ENCODE measurements around the gene LBH. TPM values are rescaled to one million over a fixed set of nuclear protein-coding genes. Genes with fewer than 3 reads are reported as not detected.

Gene LBH
- total RNA-seq, 1 experiment from 2014 or later, result 1.1 TPM

GRCh38 chr2:30257266-30258214 is 26.2 kb downstream of the LBH start:
- TF ChIP-seq CTCF (IDR thresholded peaks at IDR 0.05; ENCODE audit: unreplicated experiment), result no peak
- intact Hi-C loops (cut with micrococcal nuclease), result no loop called here
- ChIA-PET CTCF (no interaction called here), POLR2A (no interaction called here)
- BruUV-seq (replicated peaks), result no TSS peak
- H3K9me3 Mint-ChIP-seq (ENCODE audit: unreplicated experiment), result no peaks in the 10 kb centered on the region
- H3K4me3 Mint-ChIP-seq (ENCODE audit: unreplicated experiment), result no peak overlapping the region
- no peak overlapping the region for H3K27ac Mint-ChIP-seq (ENCODE audit: low read depth, unreplicated experiment)
- no peaks in the 10 kb centered on the region for H3K27me3 Mint-ChIP-seq (ENCODE audit: insufficient read depth, unreplicated experiment)
- peaks cover 12% of the 10 kb centered on the region for H3K36me3 Mint-ChIP-seq (ENCODE audit: insufficient read depth, unreplicated experiment)
- no peak for DNase-seq (ENCODE audit: unreplicated experiment)
- H3K4me1 Mint-ChIP-seq (ENCODE audit: insufficient read depth, unreplicated experiment), result peaks cover 12% of the 10 kb centered on the region

GRCh38 chr2:30259071-30259470 is 27.7 kb downstream of the LBH start:
- no peak overlapping the region for H3K4me3 Mint-ChIP-seq (ENCODE audit: unreplicated experiment)

GRCh38 chr2:30259827-30260679 is 28.7 kb downstream of the LBH start:
- no TSS peak for BruUV-seq (replicated peaks)
- ChIA-PET CTCF (interaction anchor here (0.6 to 0.7 kb wide), 3 partner anchors 9 to 1506 kb away, joined by 3 to 4 read pairs (median 3); no protein-coding TSS in a partner anchor), POLR2A (no interaction called here)
- DNase-seq (ENCODE audit: unreplicated experiment), result no peak
- Mint-ChIP-seq H3K4me3 (ENCODE audit: unreplicated experiment) (no peak overlapping the region), H3K9me3 (ENCODE audit: unreplicated experiment) (no peaks in the 10 kb centered on the region), H3K4me1 (ENCODE audit: insufficient read depth, unreplicated experiment) (no peaks in the 10 kb centered on the region), H3K27ac (ENCODE audit: low read depth, unreplicated experiment) (no peak overlapping the region), H3K36me3 (ENCODE audit: insufficient read depth, unreplicated experiment) (peaks cover 7% of the 10 kb centered on the region), H3K27me3 (ENCODE audit: insufficient read depth, unreplicated experiment) (no peaks in the 10 kb centered on the region)
- intact Hi-C loops (cut with micrococcal nuclease), result no loop called here
- TF ChIP-seq CTCF (IDR thresholded peaks at IDR 0.05; ENCODE audit: unreplicated experiment), result no peak

More at GRCh38 chr2:30259071-30259470, 27.7 kb downstream of the LBH start:
- no peaks in the 10 kb centered on the region for H3K9me3 Mint-ChIP-seq (ENCODE audit: unreplicated experiment)
- BruUV-seq (replicated peaks), result no TSS peak
- TF ChIP-seq CTCF (IDR thresholded peaks at IDR 0.05; ENCODE audit: unreplicated experiment), result no peak
- no peaks in the 10 kb centered on the region for H3K4me1 Mint-ChIP-seq (ENCODE audit: insufficient read depth, unreplicated experiment)
- CTCF ChIA-PET, result interaction anchor here (0.6 to 0.8 kb wide), 3 partner anchors 999 to 1507 kb away, joined by 3 to 4 read pairs (median 3); no protein-coding TSS in a partner anchor
- no peak overlapping the region for H3K27ac Mint-ChIP-seq (ENCODE audit: low read depth, unreplicated experiment)
- POLR2A ChIA-PET, result no interaction called here
- H3K27me3 Mint-ChIP-seq (ENCODE audit: insufficient read depth, unreplicated experiment), result no peaks in the 10 kb centered on the region
- DNase-seq (ENCODE audit: unreplicated experiment), result no peak
- intact Hi-C loops (cut with micrococcal nuclease), result no loop called here
- peaks cover 7% of the 10 kb centered on the region for H3K36me3 Mint-ChIP-seq (ENCODE audit: insufficient read depth, unreplicated experiment)

GRCh38 chr2:30260941-30261340 is 29.6 kb downstream of the LBH start:
- POLR2A ChIA-PET, result no interaction called here

More at GRCh38 chr2:30260941-30261340, 29.6 kb downstream of the LBH start:
- Mint-ChIP-seq H3K4me1 (ENCODE audit: insufficient read depth, unreplicated experiment) (peaks cover 6% of the 10 kb centered on the region), H3K27me3 (ENCODE audit: insufficient read depth, unreplicated experiment) (no peaks in the 10 kb centered on the region), H3K4me3 (ENCODE audit: unreplicated experiment) (no peak overlapping the region), H3K9me3 (ENCODE audit: unreplicated experiment) (no peaks in the 10 kb centered on the region), H3K36me3 (ENCODE audit: insufficient read depth, unreplicated experiment) (peaks cover 7% of the 10 kb centered on the region), H3K27ac (ENCODE audit: low read depth, unreplicated experiment) (no peak overlapping the region)
- TF ChIP-seq CTCF (IDR thresholded peaks at IDR 0.05; ENCODE audit: unreplicated experiment), result no peak
- CTCF ChIA-PET, result no interaction called here
- intact Hi-C loops (cut with micrococcal nuclease), result no loop called here
- DNase-seq (ENCODE audit: unreplicated experiment), result no peak
- no TSS peak for BruUV-seq (replicated peaks)
